Measurements from ENCODE around the gene SLC41A3. TPM values are rescaled to one million over a fixed set of nuclear protein-coding genes. Genes with fewer than 3 reads are reported as not detected.

The SLC41A3 gene
- total RNA-seq, 1 donor from 2014 or later = 31.6 TPM

DNA sequence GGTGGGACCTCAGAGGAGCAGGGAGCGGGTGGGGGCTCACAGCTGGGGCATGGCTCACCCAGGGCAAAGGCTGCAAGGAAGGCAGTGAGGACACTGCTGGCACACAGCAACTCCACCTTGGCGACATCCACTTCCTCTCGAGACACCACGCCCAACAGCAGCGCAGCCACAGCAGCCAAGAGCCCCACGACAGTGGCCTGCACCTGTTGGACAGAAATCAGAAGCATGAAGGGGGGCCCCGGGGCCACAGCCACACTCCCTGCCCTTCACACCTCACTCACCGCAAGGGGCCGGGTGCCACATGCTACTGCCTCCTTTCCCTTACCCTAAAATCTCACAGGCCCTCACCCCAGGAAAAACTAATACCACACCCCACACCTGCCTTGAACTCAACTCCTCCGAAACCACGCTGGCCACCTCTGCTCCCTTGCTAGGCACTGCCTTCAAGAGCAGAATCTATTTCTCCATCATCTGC lies 57.6 kb downstream of the SLC41A3 start:
- TF ChIP-seq, protein P1, sequence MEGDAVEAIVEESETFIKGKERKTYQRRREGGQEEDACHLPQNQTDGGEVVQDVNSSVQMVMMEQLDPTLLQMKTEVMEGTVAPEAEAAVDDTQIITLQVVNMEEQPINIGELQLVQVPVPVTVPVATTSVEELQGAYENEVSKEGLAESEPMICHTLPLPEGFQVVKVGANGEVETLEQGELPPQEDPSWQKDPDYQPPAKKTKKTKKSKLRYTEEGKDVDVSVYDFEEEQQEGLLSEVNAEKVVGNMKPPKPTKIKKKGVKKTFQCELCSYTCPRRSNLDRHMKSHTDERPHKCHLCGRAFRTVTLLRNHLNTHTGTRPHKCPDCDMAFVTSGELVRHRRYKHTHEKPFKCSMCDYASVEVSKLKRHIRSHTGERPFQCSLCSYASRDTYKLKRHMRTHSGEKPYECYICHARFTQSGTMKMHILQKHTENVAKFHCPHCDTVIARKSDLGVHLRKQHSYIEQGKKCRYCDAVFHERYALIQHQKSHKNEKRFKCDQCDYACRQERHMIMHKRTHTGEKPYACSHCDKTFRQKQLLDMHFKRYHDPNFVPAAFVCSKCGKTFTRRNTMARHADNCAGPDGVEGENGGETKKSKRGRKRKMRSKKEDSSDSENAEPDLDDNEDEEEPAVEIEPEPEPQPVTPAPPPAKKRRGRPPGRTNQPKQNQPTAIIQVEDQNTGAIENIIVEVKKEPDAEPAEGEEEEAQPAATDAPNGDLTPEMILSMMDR (IDR thresholded peaks at IDR 0.05; ENCODE audit: insufficient read depth, low read depth, low read length) = no peak
- TF ChIP-seq EZH2 (IDR thresholded peaks at IDR 0.05; ENCODE audit: insufficient read depth, low read length) = no peak
- no peak overlapping the region for H3K4me3 ChIP-seq (ENCODE audit: insufficient read depth, low read depth, low read length)

DNA sequence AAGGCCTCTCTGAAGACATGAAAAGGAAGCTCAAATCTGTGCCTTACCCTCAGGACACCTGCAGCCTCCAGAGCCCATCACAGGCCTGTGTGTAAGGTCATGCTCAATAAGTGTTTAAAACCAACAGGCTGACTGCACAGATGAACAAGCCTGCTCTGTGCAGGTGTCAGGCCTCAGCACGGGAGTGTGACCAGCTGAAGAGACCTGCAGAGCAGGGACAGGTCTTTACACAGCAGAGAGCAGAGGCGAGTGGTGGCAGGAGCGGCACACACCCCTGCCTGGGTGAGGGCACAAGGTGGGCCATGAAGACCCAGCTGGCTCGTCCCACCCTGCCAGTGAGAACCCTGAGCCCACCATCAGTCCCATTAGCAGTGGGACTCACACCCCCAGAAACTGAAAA lies 58.1 kb downstream of the SLC41A3 start:
- peaks cover 45% of the 10 kb centered on the region for H3K36me3 Mint-ChIP-seq (ENCODE audit: low read depth, unreplicated experiment)

More for the DNA sequence above, 57.6 kb downstream of the SLC41A3 start:
- Mint-ChIP-seq H3K4me1 (ENCODE audit: low read depth, unreplicated experiment) (no peaks in the 10 kb centered on the region), H3K27me3 (ENCODE audit: low read depth, unreplicated experiment) (no peaks in the 10 kb centered on the region), H3K9me3 (ENCODE audit: unreplicated experiment) (peaks cover 14% of the 10 kb centered on the region), H3K4me3 (ENCODE audit: unreplicated experiment) (no peak overlapping the region), H3K27ac (ENCODE audit: unreplicated experiment) (no peak overlapping the region), H3K36me3 (ENCODE audit: low read depth, unreplicated experiment) (peaks cover 47% of the 10 kb centered on the region)
- no peaks in the 10 kb centered on the region for H3K27me3 ChIP-seq (ENCODE audit: insufficient read depth, low read length)
- no peaks in the 10 kb centered on the region for H4K20me1 ChIP-seq (ENCODE audit: insufficient read depth, low read length)
- no peaks in the 10 kb centered on the region for H3K36me3 ChIP-seq (ENCODE audit: insufficient read depth, low read length)
- H2AFZ ChIP-seq (ENCODE audit: low read depth, low read length) = no peak overlapping the region
- no peaks in the 10 kb centered on the region for H3K4me1 ChIP-seq (ENCODE audit: insufficient read depth, low read length)
- no peak overlapping the region for H3K4me2 ChIP-seq (ENCODE audit: low read length)
- peaks cover 9% of the 10 kb centered on the region for H3K9me3 ChIP-seq (ENCODE audit: insufficient read depth, low read depth, low read length)
- no peaks in the 10 kb centered on the region for H3K79me2 ChIP-seq (ENCODE audit: insufficient read depth, low read length)
- H3K27ac ChIP-seq (ENCODE audit: low read depth, low read length) = no peak overlapping the region
- FAIRE-seq (no peak), DNase-seq (ENCODE audit: low read depth) (no peak)
- no peak overlapping the region for H3K9ac ChIP-seq (ENCODE audit: low read length)

More for the DNA sequence above, 58.1 kb downstream of the SLC41A3 start:
- Mint-ChIP-seq H3K9me3 (ENCODE audit: unreplicated experiment) (peaks cover 14% of the 10 kb centered on the region), H3K4me3 (ENCODE audit: unreplicated experiment) (no peak overlapping the region), H3K27ac (ENCODE audit: unreplicated experiment) (no peak overlapping the region), H3K4me1 (ENCODE audit: low read depth, unreplicated experiment) (no peaks in the 10 kb centered on the region), H3K27me3 (ENCODE audit: low read depth, unreplicated experiment) (no peaks in the 10 kb centered on the region)
- H3K4me1 ChIP-seq (ENCODE audit: insufficient read depth, low read length) = no peaks in the 10 kb centered on the region
- no peak for DNase-seq (ENCODE audit: low read depth)
- H3K4me3 ChIP-seq (ENCODE audit: insufficient read depth, low read depth, low read length) = no peak overlapping the region
- H3K79me2 ChIP-seq (ENCODE audit: insufficient read depth, low read length) = no peaks in the 10 kb centered on the region
- H3K27ac ChIP-seq (ENCODE audit: low read depth, low read length) = no peak overlapping the region
- no peak overlapping the region for H3K9ac ChIP-seq (ENCODE audit: low read length)
- TF ChIP-seq, protein P1 (IDR thresholded peaks at IDR 0.05; ENCODE audit: insufficient read depth, low read depth, low read length) = no peak
- no peak for TF ChIP-seq EZH2 (IDR thresholded peaks at IDR 0.05; ENCODE audit: insufficient read depth, low read length)
- H3K36me3 ChIP-seq (ENCODE audit: insufficient read depth, low read length) = no peaks in the 10 kb centered on the region
- H3K4me2 ChIP-seq (ENCODE audit: low read length) = no peak overlapping the region
- no peaks in the 10 kb centered on the region for H4K20me1 ChIP-seq (ENCODE audit: insufficient read depth, low read length)
- peaks cover 9% of the 10 kb centered on the region for H3K9me3 ChIP-seq (ENCODE audit: insufficient read depth, low read depth, low read length)
- no peak for FAIRE-seq
- no peaks in the 10 kb centered on the region for H3K27me3 ChIP-seq (ENCODE audit: insufficient read depth, low read length)
- H2AFZ ChIP-seq (ENCODE audit: low read depth, low read length) = no peak overlapping the region
